8988T (cell line): ENCODE measurements around the gene BTBD9.
"Not testable (repeated sequence)": the region's sequence is repeated elsewhere in the genome, so short reads cannot be mapped to it uniquely, and the experiment has no call there.

Experiments used
- DNase-seq: peaks from one replicate; pipeline ENCODE4 v3.0.0; 2011

The BTBD9 gene

DNA sequence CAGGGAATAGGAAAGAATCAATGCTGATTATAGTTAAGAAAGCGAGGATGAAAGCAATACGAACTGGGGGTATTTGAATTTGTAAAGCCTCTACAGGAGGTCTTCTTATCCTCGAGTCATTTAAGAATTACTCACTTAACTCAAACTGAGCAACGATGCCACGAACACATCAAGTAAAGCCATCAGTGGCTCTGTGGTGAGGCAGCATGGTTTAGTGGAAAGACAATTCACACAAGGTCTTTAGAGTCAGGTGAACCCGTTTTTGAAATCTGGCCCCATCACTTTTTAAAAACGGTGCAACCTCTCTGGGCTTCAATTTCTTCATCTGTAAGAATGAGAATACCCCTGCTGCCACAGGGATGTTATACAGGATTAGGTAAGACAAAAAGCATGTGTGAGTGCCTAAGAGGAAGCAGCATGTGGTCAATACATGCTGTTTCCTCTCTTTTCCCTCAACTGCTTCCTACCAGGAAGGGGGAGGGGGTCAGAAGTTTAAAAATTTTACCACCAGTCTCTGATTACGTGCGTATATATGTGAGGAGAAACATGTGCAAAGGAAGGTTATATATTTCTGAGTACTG lies 162.0 kb downstream of the BTBD9 start:
- DNase-seq, result no peak

DNA sequence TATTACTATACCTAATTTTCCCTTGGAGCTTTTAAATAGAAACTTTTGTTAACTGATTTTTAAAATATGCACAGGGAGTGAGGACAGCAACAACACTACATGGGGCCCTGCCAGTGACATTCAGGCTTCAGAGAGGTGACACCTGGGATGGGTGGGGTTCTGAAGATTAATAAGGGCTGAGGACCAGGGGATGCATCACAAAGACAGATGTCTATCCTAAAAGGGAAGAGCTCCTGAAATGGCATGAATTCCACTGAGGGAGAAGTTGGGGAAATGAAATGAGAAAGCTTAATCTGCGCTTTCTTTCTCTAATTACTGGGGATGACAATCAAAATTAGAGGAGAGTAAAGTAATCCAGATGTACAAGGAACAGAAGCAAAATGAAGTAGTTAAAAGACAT lies 162.8 kb downstream of the BTBD9 start:
- DNase-seq, result no peak

DNA sequence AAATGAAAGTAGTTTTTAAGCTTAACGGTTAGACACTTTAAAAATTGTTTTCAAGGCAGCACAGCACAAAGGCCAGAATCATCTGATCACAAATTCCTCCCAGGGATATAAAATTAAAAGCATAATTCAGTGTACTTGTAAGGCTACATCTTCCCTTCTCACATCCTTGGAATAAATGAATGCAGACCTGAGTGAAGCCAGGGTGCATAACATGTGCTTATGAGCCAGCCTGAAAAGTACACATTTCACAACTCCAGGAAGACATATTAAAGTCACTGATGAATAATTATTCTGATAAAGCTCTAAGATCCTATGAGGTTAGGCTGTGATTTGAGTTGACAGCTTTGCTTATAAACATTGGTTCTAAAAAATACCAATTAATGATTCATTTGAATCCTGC lies 163.6 kb downstream of the BTBD9 start:
- DNase-seq, result no peak

DNA sequence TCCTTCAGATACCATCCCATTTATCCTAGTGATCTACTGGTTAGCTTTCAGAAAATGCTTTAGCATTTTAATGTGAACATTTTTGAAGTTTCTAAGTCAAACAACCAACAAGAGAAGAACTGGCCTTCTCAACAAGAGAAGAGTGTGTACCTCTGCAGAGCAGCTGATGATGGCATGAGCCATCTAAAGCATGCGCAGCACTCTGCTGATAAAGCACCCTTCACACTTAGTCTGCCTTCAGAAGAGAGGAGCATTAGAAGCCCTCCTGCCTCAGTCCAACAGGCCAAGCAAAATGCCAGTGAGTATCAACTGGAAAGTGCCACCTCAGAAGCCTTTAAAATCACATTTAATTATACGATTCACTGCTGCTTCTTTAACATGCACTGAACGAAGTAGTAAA lies 169.2 kb downstream of the BTBD9 start:
- no peak for DNase-seq

DNA sequence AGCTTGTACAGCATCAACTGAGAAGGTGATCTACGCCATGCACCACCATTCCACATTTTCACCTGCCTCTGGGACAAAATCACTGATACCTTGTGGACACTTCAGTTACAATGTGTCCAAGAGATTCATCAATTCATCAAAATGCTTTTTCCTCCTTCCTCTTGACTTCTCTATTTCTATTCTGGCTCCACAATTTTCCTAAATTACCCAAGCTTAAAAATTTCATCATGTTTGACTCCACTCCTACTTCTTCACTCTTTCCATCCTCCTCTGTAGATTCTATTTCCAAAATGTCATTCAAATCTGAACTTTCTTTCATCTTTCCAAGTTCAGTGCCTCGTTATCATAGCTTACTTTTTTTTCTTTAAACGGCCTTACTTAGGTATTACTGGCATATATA lies 172.2 kb downstream of the BTBD9 start:
- no peak for DNase-seq

DNA sequence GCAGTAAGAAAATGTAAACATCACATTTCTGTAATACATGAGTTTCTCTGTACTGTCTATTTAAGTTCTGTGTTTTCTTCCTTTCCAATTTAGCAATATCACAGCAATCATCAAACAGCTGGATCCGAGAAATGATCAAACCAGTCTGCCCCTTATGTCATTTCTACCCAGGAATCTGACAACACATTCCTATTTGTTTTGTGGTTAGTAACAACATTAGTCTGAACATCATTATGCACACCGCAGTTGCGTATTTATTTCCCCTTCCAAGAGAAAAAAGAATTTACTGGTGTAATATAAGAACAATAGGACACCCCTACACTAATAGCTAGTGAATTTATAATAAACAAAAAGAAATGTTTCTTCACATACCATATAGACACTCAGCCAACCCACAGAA lies 179.5 kb downstream of the BTBD9 start:
- no peak for DNase-seq

DNA sequence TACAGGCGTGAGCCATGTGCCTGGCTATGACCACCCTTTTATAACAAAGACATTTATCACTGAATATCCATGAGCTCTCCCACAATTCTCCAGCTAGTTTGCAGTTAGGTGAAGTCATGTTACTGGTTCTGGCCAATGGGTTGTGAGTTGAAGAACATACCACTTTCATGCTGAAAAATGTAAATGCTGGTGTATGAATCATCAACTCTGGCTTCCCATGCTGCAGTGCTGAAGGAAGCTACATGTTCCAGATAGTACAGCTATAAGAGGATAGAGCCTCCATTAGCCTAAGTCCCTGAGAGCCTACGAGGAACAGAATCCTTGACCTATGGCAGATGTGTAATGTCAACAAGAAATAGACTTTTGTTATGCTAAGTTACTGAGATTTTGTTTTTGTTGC lies 180.4 kb downstream of the BTBD9 start:
- DNase-seq, result no peak

DNA sequence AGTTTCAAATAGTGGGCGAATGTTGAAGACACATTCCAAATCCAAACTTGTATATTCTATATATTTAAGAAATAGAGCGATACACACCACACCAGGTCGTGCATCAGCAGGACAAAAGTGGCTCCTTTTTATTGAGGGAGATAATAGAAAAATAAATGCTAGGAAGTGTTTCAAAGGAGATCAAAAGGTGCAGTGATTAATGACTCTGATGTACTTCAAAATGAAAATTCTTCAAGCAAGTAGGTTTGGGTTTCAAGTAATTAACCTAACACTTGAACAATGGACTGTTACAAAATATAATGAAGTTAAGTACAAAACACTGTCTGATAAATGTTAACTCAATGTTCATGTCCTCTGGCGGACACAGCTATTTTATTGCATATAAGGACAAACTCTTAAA lies 185.9 kb downstream of the BTBD9 start:
- DNase-seq, result no peak

DNA sequence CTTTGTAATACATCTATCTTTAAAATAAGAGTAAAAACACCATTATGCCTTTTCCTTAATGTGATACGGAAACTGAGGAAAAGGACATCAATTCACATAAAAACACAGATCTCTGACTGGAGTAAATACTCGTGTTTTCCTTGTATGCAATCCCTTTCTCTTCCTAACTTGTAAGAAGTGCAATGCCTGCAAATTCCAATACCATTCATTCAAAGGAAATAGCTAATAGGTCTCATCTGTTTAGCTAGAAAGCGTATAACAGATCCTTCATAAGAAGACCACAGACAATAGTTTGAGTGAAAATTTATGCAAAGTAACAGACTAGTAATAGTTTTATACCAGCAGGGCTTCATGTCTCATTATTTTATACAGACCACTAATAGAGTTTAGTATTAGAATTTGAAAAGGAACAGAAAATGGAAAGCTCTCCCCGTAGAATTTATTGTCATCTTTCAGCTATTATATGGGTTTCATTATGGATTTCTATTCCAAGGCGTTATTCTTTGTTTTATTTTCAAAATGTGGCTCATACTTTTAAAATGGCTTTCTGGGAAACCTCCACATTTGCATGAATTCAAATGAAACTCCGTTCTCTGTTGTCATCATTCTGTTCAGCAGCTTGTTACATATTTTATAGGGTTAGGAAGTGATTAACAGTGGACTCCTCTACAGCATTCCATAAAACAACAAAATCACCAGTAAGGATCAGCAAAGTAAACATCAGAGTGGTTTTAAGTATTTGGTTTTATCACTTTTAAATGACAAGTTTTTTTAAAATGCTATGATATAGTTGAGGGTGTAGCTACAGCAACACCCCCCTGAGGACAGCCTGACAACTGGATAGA lies 186.7 kb downstream of the BTBD9 start:
- DNase-seq, result no peak

DNA sequence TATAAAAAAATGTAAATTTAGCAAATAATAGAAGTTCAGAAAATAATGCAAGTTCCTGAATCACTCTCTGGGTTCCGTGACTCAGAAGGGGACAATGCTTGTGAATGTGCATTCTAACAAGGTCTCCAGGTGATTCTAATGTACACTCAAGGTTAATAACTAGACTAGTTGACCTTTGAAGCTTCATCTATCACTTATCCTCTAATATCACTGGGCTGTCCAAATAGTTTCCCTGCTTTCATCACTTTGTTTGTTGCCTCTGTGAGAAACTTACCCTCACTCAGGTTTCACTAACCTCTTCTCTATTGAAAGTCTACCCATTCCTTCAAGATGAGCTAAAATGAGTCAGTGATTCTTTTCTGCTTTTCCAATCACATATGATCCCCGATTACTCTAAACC lies 189.0 kb downstream of the BTBD9 start:
- DNase-seq, result no peak

DNA sequence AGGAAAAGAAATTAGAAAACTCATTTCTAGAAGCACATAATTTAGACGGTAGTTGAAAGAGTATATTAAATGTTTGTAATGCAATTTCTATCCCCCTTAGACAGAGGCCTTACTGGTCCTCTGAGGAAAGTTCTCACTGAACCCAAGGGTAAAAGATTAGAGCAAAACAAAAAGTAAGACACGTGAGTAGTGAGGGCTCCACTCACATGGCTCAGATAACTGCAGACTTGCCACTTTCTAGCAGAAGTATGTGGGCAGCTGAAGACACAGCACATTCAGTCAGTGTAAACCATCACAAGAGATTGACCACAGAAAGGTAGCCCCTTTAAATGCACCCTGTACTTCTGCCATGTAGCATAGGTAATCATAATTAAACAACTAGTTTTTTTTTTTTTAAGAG lies 193.8 kb downstream of the BTBD9 start:
- no peak for DNase-seq

DNA sequence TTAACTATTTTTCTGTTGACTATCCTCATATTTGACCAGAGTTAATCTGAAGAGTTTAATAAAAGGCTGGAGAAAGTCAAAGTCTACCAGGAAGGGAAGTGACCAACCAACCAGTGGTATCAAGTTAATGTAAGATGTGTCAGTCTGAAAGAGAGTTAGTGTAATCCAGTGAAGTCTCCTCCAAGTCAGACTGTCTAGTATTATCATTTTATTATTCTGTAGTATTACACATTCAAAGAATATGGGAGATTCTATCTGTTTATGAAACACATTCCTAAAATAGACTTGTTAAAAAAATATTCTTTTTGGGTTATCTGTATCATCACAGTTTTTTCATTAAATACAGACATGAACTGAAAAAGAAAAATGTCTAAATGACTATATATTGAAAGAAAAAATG lies 194.4 kb downstream of the BTBD9 start:
- no peak for DNase-seq

DNA sequence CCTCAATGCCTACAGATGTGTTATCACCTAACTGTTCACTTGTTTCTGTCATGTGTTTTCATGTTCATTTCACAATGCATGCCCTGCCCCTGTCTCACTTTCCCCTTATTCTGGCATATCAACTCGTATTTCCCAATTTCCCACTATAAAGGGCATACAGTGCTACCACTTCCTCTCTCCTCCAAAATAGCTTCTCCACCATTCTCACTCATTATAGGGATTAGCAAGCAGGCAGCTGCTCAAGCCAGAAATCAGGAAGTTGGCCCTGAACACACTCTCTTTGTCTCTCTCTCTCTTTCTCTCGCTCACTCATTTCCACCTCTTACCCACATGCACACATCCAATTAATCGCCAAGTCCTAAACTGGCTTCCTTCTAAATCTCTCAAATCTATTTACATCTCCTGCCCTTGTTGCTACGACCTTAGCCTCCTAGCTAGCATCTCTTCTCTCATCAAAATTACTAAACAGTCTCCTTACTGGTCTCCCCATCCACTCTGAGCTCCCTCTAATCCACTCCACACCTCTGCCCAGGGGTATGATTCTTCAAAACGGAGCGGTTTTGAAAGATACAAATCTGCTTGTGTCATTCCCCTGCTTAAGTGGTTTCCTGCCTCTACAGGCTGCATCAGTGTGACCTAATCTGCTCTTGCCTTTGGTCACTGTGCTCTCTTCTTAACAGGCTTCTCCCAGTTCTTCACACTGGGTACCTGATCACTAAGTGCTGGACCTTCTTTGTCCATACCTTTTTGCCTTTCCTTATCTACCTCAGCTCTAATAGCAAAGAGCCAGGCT lies 196.2 kb downstream of the BTBD9 start:
- DNase-seq, result no peak

DNA sequence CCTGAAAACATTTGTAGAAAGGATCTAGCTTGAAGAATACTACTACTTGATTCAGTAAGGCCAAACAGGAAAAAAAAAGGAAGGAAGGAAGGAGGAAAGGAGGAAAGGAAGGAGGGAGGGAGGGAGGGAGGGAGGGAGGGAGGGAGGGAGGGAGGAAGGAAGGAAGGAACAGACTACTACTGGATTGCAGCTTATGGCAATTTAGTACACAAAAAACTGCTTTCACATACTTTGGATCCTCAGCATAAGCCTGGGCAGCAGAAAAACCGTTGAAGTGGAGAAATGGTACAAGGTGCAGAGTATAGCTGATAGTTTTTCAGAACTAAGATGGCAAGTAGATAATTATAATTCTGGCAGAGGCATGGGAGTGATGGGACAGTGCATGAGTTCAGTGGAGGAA lies 201.6 kb downstream of the BTBD9 start:
- DNase-seq, result no peak

DNA sequence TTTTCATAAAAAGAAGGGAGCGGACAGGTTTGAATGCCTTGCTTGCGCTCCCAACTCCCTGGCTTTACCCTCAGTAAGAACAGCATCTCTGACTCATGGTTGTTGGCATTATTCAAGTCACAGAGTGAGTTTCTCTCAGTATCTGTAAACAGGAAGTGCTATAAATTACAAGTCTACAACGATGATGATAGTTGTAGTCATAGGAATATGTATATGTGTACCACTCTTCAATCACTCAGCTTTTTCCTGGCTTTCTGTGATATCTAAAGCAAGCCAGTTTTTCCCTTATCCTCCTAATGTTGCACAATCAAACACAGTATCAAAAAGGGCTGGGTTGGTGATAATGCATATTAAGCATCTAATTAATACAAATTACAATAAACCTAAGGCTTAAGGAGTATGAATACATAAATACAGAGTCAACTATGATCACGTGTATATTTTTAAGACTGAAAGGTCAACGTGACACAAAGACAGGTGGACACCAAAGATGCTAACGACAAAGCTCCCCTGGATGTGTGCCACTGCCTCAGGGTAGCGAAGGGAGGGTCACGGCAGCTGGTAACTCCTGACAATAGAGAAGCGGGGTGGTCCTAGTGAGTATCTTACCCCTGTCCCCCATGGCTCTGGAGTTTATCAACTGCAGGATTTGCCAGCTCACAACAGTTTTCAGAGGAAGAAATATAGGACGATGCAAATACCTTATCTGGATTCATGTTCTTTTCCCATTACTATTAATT lies 202.8 kb downstream of the BTBD9 start:
- DNase-seq, result no peak

DNA sequence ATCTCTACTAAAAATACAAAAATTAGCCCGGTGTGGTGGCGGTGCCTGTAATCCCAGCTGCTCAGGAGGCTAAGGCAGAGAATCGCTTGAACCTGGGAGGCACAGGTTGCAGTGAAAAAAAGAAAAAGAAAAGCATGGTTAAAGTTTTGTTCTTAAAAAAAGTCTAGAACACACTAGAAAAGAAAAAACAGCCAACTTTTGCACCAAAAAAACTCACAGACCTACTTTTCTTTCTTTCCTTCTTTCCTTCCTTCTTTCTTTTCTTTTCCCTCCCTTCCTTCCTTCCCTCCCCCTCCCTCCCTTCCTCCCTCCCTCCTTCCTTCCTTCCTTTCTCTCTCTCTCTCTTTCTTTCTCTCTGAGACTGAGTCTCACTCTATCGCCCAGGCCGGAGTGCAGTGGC lies 204.4 kb downstream of the BTBD9 start:
- no peak for DNase-seq

DNA sequence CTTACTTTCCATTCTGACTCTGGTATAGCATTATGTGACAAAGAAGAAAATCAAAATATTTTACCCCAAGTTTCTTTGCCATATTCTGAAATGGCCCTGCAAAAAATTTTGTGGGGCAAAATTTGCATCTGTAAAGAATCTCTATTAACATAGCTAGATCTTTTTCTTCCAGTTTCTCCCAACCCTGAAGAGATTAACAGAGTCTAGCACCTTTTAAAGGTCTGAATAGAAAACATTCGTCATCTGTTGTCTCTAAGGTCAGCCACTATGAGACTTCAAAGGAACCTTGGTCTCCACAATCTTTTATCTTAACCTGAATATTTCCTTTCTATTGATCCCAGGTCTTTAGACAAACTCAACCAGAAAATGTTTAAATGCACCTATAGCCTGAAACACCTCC lies 205.7 kb downstream of the BTBD9 start:
- DNase-seq, result no peak

DNA sequence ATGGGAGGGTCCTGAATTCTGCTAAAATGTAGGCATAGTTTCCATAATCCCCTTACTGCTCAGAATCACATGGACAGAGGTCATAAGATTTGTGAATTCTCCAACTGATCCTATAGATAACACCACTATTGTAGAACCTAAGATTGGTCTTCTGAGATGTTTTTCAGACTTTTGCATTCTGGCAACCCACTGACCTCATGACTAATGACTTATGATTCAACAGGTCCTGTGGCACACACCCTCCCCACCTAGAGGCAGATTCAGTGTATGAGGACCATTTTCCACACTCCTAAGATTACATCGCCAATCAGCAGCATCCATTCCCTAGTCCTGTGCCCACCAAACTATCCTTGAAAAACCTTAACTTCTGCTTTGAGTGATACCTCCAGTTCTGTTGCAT lies 207.2 kb downstream of the BTBD9 start:
- DNase-seq, result no peak

DNA sequence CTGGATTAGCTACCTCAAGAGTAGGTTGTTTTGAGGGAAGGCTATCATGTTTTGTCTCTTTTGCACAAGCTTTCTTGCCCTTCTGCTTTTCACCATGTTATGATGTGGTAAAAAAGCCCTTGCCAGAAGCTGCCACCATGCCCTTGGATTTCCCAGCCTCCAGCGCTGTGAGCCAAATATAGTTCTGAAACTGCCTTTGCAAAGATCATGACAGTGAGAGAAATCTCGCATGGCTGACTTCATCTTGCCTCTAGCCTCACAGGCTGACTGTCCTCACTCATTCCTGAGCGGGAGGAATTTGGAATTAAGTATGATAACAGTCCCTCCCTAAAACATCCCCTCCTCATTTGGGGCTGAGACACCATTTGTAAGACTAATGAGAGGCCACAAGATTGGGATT lies 207.7 kb downstream of the BTBD9 start:
- no peak for DNase-seq

DNA sequence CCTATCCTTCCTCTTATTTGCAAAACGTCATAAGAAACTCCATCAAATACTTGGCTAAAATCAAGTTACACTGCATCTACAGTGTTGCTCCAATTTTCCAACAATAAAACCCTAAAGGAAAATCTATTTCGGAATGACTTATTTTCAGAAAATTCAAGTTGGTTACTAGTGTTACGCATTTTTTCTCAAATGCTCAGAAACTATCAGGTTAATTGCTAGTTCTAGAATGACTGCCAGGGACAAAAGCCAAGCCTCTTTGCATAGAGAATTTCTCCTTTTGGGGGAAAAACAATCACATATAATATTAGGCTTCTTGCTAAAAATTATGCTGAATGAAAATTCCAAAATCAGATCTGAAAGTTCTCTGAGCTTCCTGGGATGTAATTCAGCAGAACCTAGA lies 210.2 kb downstream of the BTBD9 start:
- no peak for DNase-seq

DNA sequence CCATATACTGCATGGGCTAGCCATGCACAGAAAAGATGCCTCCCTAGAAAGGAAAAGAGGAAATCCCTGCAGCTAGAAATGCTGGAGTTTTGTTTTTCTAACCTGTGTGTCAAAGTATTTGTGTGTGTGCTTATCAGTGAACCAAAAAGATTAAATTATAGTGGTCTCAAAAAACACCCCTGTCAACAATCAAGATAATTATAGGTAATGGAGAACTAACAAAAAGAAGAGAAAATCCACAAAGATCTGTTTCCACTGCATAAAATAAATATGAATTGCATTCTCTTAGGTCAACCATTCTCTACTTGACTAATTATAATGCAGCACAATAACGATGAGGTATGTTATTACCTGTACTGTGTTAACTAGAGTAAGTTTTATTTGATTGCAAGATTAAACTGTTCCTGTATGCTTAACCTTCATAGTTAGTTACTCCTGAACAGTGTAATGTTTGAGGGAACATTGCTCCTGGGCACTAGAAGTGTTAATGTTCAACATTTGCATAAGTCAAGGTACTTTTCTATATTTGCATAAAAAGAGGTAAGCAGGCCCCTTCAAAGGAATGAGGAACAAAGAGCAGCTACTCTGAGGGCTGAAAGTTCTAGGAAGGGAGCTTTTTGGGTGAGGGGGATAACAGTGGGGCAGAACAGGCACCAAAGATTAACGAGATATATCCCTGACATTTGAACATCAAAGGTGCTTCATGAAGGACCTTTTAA lies 212.1 kb downstream of the BTBD9 start:
- DNase-seq, result no peak

DNA sequence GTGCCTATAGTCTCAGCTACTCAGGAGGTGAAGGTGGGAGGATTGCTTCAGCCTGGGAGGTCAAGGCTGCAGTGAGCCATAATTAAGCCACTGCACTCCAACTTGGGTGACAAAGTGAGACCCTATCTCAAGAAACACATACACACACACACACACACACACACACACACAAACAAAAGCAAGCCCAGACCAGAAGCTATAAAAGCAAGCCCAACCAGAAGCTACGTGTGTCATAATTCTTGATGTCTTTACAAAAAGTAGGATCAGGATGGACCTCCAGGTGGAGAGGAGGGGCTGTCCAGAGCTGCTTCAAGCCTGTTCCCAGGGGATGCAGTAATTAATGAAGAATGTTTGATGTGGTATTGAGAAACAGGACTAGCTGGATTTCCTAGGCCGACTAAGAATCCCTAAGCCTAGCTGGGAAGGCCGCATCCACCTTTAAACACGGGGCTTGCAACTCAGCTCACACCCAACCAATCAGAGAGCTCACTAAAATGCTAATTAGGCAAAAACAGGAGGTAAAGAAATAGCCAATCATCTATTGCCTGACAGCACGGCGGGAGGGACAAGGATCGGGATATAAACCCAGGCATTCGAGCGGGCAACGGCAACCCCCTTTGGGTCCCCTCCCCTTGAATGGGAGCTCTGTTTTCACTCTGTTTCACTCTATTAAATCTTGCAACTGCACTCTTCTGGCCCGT lies 213.8 kb downstream of the BTBD9 start:
- not testable (repeated sequence) for DNase-seq
